Astrocyte (in vitro differentiated cells and primary cell): ENCODE results near the gene SCRN1.

Source experiments
- CTCF ChIP-seq: IDR thresholded peaks from 2 replicates; pipeline ENCODE4 v1.5.1; 2011; ENCODE audit warnings: low read depth, mild to moderate bottlenecking, inconsistent platforms, low read length, moderate library complexity; ENCODE audit not compliant: insufficient read depth
- EZH2 ChIP-seq: IDR thresholded peaks from 2 replicates; pipeline ENCODE4 v1.6.1; 2012; ENCODE audit warnings: mild to moderate bottlenecking, low read length, inconsistent platforms; ENCODE audit not compliant: insufficient read depth

GRCh38 chr7:29991937-29992336, 2.3 kb upstream of the SCRN1 start:
- TF ChIP-seq CTCF (no peak), EZH2 (no peak)
